HEK293T (cell line): ENCODE results near the gene NADSYN1.
"Not testable (repeated sequence)": the region's sequence is repeated elsewhere in the genome, so short reads cannot be mapped to it uniquely, and the experiment has no call there.

Experiments used
- CTCF ChIA-PET: fragments of 350-600 bp; formaldehyde crosslinking; extraction: SDS; loops from one replicate; lab custom pipeline; 2021; ENCODE audit warnings: antibody characterized with exemption, inconsistent platforms; lab: Yijun Ruan, JAX
- POLR2A ChIA-PET: fragments of 350-600 bp; formaldehyde crosslinking; extraction: SDS; loops from one replicate; lab custom pipeline; 2020; ENCODE audit warnings: antibody characterized with exemption, inconsistent platforms; lab: Yijun Ruan, JAX
- DNase-seq: peaks from one replicate; pipeline ENCODE4 v3.0.0; 2012; ENCODE audit warnings: mixed read lengths; ENCODE audit errors: extremely low spot score
- ARNT ChIP-seq: fragments of 450-650 bp; IDR thresholded peaks from 2 replicates; pipeline ENCODE4 v1.6.1; 2017; ENCODE audit warnings: mild to moderate bottlenecking
- BHLHE40 ChIP-seq: fragments of 450-650 bp; IDR thresholded peaks from 2 replicates; pipeline ENCODE4 v1.6.1; 2016; ENCODE audit warnings: mild to moderate bottlenecking, moderate library complexity, borderline replicate concordance
- CTBP1 ChIP-seq: fragments of 450-650 bp; IDR thresholded peaks from 2 replicates; pipeline ENCODE4 v1.6.1; 2016; ENCODE audit warnings: borderline replicate concordance
- ELF4 ChIP-seq: fragments of 450-650 bp; IDR thresholded peaks from 2 replicates; pipeline ENCODE4 v1.6.1; 2017; ENCODE audit warnings: antibody characterized with exemption
- FOXA1 ChIP-seq: fragments of 450-650 bp; IDR thresholded peaks from 2 replicates; pipeline ENCODE4 v1.6.1; 2016; ENCODE audit warnings: mild to moderate bottlenecking
- FOXK2 ChIP-seq: fragments of 450-650 bp; IDR thresholded peaks from 2 replicates; pipeline ENCODE4 v1.6.1; 2016; ENCODE audit warnings: mild to moderate bottlenecking
- FOXM1 ChIP-seq: fragments of 450-650 bp; IDR thresholded peaks from 2 replicates; pipeline ENCODE4 v1.6.1; 2017; ENCODE audit warnings: mild to moderate bottlenecking, borderline replicate concordance
- HDGF ChIP-seq: fragments of 450-650 bp; IDR thresholded peaks from 2 replicates; pipeline ENCODE4 v1.6.1; 2017; ENCODE audit warnings: antibody characterized with exemption, borderline replicate concordance
- L3MBTL2 ChIP-seq: fragments of 450-650 bp; conservative IDR thresholded peaks from 2 replicates; pipeline ENCODE4 v1.6.1; 2016; ENCODE audit warnings: mild to moderate bottlenecking
- LEF1 ChIP-seq: fragments of 450-650 bp; IDR thresholded peaks from 2 replicates; pipeline ENCODE4 v1.6.1; 2017; ENCODE audit warnings: mild to moderate bottlenecking, borderline replicate concordance
- NFRKB ChIP-seq: fragments of 450-650 bp; IDR thresholded peaks from 2 replicates; pipeline ENCODE4 v1.6.1; 2016; ENCODE audit warnings: mild to moderate bottlenecking, moderate library complexity
- PKNOX1 ChIP-seq: fragments of 450-650 bp; IDR thresholded peaks from 2 replicates; pipeline ENCODE4 v1.6.1; 2016
- SP1 ChIP-seq: fragments of 450-650 bp; IDR thresholded peaks from 2 replicates; pipeline ENCODE4 v1.6.1; 2017
- SUZ12 ChIP-seq: fragments of 450-650 bp; IDR thresholded peaks from 2 replicates; pipeline ENCODE4 v1.6.1; 2016; ENCODE audit warnings: mild to moderate bottlenecking
- TARDBP ChIP-seq: fragments of 450-650 bp; IDR thresholded peaks from 2 replicates; pipeline ENCODE4 v1.6.1; 2016
- ZNF384 ChIP-seq: fragments of 450-650 bp; IDR thresholded peaks from 2 replicates; pipeline ENCODE4 v1.6.1; 2016

The NADSYN1 gene

GRCh38 chr11:71525938-71526495 lies 73.0 kb downstream of the NADSYN1 start:
- POLR2A ChIA-PET, result no interaction called here
- CTCF ChIA-PET, result interaction anchor here (0.5 kb wide), 1 partner anchor 21 kb away, joined by 3 read pairs; no protein-coding TSS in a partner anchor
- DNase-seq, result no peak
- TF ChIP-seq NFRKB (no peak), LEF1 (no peak), FOXK2 (no peak), ARNT (no peak), PKNOX1 (no peak), ELF4 (no peak), HDGF (no peak), FOXM1 (no peak), L3MBTL2 (no peak)

GRCh38 chr11:71526796-71527575 lies 74.0 kb downstream of the NADSYN1 start, which contains the start of gene KRTAP5-7:
Gene KRTAP5-7 (plus strand): TSS chr11:71527267. CDS start chr11:71527301, 34 bp downstream.
- DNase-seq, POLR2A ChIA-PET: not testable (repeated sequence)
- CTCF ChIA-PET, result interaction anchor here (0.5 kb wide), 1 partner anchor 199 kb away, joined by 3 read pairs; no protein-coding TSS in a partner anchor

- no peak for DNase-seq
- ChIA-PET POLR2A (no interaction called here), CTCF (interaction anchor here (0.5 kb wide), 1 partner anchor 200 kb away, joined by 3 read pairs; no protein-coding TSS in a partner anchor)
- TF ChIP-seq CTBP1, result no peak
- TF ChIP-seq L3MBTL2, result no peak
- TF ChIP-seq SP1, result no peak
- TF ChIP-seq ELF4, result no peak
- TF ChIP-seq ARNT, result no peak
- no peak for TF ChIP-seq HDGF
- no peak for TF ChIP-seq BHLHE40
- TF ChIP-seq LEF1, result no peak
- TF ChIP-seq FOXA1, result no peak
- no peak for TF ChIP-seq PKNOX1
- no peak for TF ChIP-seq SUZ12
- TF ChIP-seq FOXM1, result no peak
- no peak for TF ChIP-seq ZNF384
These were observed 74.7 kb downstream of the NADSYN1 start for GRCh38 chr11:71527576-71528210.

- CTCF ChIA-PET, result no interaction called here
- no peak for DNase-seq
- TF ChIP-seq CTBP1 (no peak), PKNOX1 (no peak), BHLHE40 (no peak), SP1 (no peak), TARDBP (no peak), L3MBTL2 (no peak), ARNT (no peak), HDGF (no peak), FOXA1 (no peak), FOXM1 (no peak), ZNF384 (no peak), NFRKB (no peak)
- POLR2A ChIA-PET, result no interaction called here
These were observed 77.6 kb downstream of the NADSYN1 start for GRCh38 chr11:71530602-71531001.

GRCh38 chr11:71532036-71532610 lies 79.1 kb downstream of the NADSYN1 start:
- no peak for DNase-seq
- ChIA-PET POLR2A (no interaction called here), CTCF (no interaction called here)
- no peak for TF ChIP-seq HDGF
- no peak for TF ChIP-seq CTBP1
- TF ChIP-seq LEF1, result no peak
- no peak for TF ChIP-seq FOXM1
- TF ChIP-seq ZNF384, result no peak
- TF ChIP-seq FOXK2, result no peak
- TF ChIP-seq ARNT, result no peak

- CTCF ChIA-PET, DNase-seq, POLR2A ChIA-PET: not testable (repeated sequence)
These were observed 82.0 kb downstream of the NADSYN1 start for GRCh38 chr11:71534711-71535608.
